Stimulated activated CD4-positive, alpha-beta T cell treated with anti-CD3 and anti-CD28 coated beads, Interleukin-15, amount 100 ng/mL, for 1 hour (primary cell): ENCODE measurements around the gene UBALD1.

Experiments
- DNase-seq, 2 donors: peaks; one replicate each; pipeline ENCODE4 v3.0.0-alpha.2; 2020; ENCODE audit warnings: low read depth in 1 of 2, low spot score in 1 of 2

The UBALD1 gene

DNA sequence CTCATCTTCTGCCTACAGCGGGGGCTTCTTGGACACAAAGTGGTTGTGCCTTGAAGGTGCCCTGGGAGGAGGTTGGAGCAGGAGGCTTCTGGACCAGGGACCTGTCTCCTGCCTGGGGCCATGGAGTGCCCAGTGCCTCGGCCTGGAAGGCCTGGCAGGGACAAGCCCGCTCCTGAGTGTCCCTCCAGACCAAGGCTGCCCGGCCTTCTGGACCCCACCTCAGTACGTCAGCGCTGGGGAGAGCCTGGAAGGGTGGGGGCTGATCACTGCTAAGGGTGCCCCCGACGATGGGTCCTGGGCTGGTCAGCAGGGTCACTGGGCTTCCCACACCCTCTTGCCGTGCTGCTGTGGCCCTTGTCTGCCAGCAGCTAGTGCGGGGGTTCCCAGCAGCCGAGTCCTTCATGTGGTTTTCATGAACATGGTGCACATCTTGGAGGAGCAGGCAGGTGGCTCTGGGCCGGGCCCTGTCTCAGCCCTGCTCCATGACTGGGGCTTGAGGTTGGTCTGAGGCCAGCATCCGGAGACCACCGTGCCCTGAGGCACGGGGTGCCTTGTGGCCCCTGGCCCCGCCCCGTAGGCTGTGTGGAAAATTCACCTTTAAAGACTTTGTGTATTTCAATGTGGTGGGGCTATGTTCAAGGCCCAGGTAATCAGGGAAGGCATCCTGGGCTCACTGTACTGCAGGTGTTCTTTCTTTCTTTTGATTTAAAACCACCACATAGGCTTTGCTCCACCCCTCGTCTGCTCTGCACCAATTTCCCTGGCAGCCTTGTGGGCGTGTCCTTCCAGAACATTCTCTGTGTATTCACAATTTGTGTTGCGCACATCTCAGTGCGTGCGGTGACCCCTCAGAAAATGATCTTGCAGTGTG lies 32.3 kb upstream of the UBALD1 start:
- DNase-seq, result no peak

DNA sequence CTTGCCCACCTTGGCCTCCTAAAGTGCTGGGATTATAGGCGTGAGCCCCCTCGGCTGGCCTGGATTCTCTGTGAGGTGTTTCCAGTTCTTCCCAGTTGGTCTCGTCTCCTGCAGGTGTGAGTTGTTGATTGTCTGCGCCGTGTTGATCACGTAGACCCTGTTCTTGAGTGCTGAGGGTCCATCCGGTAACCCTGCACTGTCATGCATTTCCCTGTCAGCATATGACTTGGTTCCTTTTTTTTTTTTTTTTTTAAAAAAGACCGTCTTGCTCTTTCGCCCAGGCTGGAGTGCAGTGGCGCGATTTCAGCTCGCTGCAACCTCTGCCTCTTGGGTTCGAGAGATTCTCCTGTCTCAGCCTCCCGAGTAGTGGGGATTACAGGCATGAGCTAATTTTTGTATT lies 27.2 kb upstream of the UBALD1 start:
- DNase-seq, result no peak

DNA sequence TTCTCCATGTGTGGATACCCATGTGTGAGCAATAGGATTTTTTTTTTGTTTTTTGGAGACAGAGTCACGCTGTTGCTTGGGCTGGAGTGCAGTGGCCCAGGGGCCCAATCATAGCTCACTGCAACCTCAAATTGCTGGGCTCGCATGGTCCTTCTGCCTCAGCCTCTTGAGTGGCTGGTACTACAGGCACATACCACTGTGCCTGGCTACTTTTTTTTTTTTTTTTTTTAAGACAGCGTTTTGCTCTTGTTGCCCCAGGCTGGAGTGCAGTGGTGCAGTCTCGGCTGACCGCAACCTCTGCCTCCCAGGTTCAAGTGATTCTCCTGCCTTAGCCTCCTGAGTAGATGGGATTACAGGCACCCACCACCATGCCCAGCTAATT lies 26.6 kb upstream of the UBALD1 start:
- DNase-seq, result no peak

DNA sequence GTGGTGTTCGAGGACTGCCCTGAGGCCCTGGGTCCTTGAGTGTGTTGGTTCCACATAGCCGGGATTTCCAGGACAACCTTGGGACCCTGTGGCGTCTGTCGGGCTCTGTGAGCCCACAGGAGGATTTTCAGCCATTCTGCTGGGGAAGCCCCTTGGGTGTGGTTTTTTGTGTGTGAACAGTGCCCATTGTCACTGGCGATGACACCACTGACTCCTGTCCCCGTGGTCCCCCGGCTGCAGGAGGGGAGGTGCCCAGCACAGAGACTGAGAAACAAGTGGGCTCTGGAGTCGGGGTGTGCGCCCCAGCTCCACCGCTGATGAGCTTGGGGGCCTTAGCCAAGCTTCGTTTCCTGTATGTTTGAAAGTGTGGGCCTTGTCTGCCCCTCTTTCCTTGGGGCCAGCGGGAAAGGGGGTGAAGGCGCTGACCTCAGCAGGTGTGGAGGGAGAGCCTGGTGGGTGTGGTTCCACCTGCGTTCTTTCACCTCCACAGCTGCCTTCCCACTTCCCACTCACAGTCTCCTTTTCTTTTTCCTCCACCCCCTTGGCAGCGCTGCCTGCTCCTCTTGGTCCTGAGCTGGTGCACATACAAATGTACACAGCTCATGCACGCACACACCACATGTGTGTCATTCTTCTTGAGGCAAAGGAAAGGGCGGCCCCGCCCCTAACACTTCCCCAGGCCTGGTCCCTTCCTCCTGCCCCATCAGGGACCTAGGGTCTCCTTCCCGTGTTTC lies 26.1 kb upstream of the UBALD1 start:
- DNase-seq, result no peak

GRCh38 chr16:4639899-4640509 lies 25.3 kb upstream of the UBALD1 start:
- DNase-seq, result no peak

DNA sequence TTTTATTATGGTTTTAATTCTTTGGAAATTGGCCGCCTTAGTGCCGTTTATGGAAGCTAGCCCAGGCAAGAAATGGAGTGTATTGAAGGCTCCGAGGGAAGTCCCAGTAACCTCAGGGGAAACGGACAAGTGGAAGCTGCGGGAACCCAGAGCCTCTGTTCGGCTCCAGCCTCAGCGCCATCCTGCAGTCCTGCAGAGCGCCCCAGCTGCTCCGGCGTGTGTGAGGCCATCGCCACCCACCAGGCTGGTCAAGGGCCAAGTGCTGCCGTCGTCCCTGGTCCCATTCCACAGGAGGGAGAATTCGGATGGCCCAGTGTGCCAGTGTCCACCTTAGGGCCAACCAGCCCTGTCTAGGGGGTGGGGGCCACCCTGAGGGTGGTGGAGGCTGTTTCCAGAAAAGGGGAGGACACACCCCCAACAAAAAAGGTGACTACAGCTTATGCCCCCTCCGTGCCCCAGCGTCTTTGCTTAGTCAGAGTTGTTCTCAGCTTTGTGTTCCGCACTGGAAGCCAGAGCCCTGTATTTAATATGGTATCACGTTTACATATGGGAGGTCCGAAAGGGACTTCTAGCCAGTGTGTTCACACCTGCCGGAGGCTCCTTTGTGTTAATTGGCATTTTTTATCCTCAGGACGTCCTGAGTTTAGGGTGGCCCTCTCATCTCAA lies 22.9 kb upstream of the UBALD1 start:
- no peak for DNase-seq

DNA sequence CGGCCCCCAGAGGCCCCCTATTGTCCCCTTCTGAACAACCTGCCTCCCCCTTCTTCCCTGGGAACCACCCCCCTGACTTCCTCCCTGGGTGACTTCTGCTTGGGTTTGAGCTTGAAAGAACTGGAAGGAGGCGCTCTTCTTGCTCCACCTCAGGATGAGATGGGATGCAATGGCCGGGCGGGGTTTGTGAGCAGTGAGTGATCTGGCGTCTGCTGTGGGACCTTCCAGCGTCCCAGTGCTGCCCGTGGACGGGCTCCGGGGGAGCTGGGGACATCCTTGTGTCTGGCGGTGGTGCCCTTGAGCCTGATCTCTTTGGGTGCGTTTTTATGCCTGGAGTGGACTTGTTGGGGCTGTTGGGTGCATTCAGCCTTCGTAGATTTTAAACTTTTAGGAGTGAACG lies 21.5 kb upstream of the UBALD1 start:
- DNase-seq, result no peak

- no peak for DNase-seq
These were observed 20.1 kb upstream of the UBALD1 start for GRCh38 chr16:4634768-4635167.

- DNase-seq, result no peak
These were observed 19.4 kb upstream of the UBALD1 start for GRCh38 chr16:4633910-4634635.

GRCh38 chr16:4631444-4631843 lies 16.8 kb upstream of the UBALD1 start:
- no peak for DNase-seq

DNA sequence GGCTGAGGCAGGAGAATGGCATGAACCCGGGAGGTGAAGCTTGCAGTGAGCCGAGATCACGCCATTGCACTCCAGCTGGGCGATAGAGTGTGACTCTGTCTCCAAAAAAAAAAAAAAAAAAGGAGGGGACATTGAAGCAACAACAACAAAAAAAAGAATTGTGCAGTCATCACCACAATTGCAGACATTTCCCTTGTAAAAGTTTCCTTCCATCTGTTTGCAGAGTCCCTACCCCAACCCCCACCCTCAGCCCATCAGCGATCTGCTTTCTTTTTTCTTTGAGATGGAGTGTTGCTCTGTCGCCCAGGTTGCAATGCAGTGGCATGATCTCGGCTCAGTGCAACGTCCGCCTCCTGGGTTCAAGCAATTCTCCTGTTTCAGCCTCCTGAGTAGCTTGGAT lies 13.6 kb upstream of the UBALD1 start:
- no peak for DNase-seq

- no peak for DNase-seq
These were observed 11.7 kb upstream of the UBALD1 start for GRCh38 chr16:4626396-4626795.

DNA sequence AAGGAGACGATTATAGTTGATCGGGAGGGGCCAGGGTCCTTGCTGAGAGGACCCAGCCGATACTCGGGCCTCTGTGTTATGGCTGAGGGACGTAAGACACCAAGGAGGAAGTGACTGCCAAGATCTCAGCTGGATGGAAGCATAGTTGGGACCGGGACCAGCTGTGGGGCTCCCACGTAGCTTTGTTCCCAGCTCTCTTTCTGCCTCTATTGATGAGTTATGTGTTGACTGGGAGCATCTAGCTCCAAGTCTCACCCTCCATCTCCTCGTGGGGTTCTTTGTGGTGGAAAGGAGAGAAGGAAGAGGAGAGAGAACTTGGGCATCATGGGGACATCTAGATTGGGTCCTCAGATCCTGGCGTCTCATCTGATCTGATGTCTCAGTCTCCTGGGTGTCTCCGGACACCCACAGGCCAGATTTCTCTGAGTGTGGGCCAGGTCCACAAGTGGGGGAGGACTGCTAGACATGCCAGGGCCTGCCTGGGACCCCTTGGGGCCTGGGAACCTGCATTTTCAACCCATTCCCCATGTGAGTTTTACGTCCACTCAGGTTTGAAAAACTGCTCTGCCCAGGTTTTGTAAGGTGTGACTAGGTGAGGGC lies 11.0 kb upstream of the UBALD1 start:
- DNase-seq, result no peak

- DNase-seq, result peak; percentile 34 to 60
These were observed 10.3 kb upstream of the UBALD1 start for GRCh38 chr16:4624827-4625559.

- DNase-seq, result peak; percentile 79 to 80
These were observed 9.5 kb upstream of the UBALD1 start, which contains the start of gene MGRN1 for GRCh38 chr16:4624015-4624826. Gene MGRN1, plus strand, starts transcription at chr16:4624826. Its CDS starts 135 bp downstream, at chr16:4624961.

- no peak for DNase-seq
These were observed 8.9 kb upstream of the UBALD1 start for GRCh38 chr16:4623593-4623992.

- DNase-seq, result no peak
These were observed 4.1 kb upstream of the UBALD1 start for GRCh38 chr16:4618645-4619418.

- no peak for DNase-seq
These were observed 3.2 kb upstream of the UBALD1 start for GRCh38 chr16:4617880-4618279.
